ENCODE measurements around the gene TTC28.
"Not testable (repeated sequence)": the region's sequence is repeated elsewhere in the genome, so short reads cannot be mapped to it uniquely, and the experiment has no call there.

TTC28 gene

GRCh38 chr22:28553108-28553866 is 126.4 kb downstream of the TTC28 start:
- not testable (repeated sequence) for DNase-seq

DNA sequence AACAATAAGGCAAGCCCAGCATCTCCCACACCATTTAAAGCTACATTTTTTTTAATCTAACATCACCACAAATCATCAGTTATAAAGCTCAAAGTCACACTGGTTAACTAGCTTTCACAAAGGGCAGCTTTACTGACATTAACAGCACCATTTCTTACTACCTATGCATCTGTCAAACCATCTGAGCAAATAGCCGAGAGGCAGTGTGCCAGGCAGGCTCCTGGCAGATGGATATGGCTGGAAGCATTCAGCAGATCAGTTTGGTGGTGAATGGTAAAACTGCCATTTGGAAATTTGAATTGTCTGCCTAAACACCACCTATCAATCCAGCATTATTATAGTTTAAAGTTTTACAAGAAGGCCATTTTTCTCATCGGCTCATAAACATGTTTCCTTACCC is 131.2 kb downstream of the TTC28 start:
- no peak for DNase-seq

- DNase-seq: no peak
Observed at GRCh38 chr22:28547132-28547842, 132.4 kb downstream of the TTC28 start.

DNA sequence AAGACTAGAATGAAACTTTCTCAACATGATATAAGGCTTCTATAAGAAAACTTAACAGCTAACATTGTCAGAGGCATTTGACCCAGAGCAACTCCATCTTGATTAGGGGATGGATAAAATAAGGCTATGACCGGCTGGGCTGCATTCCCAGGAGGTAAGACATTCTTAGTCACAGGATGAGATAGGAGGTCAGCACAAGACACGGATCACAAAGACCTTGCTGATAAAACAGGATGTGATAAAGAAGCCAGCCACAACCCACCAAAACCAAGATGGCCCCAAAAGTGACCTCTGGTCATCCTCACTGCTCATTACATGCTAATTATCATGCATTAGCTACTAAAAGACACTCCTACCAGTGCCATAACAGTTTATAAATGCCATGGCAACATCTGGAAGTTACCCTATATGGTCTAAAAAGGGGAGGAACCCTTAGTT is 135.2 kb downstream of the TTC28 start:
- DNase-seq: no peak

DNA sequence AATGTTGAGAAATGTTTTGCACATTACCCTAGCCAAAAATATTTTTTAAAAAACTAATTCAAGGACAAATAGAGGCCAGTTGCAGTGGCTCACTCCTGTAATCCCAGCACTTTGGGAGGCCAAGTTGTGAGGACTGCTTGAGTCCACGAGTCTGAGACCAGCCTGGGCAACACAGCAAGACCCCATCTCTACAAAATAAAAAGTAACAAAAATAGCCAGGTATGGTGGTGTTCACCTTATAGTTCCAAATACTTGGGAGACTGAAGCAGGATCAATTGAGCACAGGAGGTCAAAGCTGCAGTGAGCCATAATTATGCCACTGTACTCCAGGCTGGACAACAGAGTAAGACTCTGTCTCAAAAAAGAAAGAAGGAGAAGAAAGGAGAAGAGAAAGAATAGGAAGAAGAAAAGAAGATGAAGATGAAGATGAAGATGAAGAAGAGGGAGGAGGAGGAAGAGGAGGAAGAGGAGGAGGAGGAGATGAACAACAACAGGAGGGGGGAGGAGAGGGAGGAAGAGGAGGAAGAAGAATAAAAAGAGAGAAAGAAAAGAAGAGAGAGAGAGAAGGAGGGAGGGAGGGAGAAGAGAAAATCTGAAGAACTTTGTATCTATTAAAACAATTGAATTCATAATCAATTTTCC is 136.5 kb downstream of the TTC28 start:
- no peak for DNase-seq

- DNase-seq: no peak
Observed at GRCh38 chr22:28541137-28541536, 138.5 kb downstream of the TTC28 start.

DNA sequence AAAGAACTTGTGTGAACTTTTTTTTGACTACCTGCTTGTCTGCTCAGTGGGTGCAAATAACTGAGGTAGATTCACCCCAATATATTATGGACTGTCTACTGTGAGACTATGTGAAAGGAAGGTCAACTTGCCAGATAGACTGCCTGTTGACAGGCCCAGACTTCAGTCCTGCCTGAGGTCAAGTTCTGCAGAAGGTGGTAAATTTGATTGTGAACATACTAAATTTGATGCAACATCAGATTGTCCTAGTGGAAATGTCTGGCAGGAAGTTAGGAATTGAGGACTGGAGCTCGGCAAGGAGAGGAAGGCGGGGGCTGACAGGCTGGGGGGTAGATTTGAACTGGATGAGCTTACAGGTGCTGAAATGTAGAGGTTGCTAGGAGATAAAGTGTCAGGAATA is 140.7 kb downstream of the TTC28 start:
- DNase-seq: no peak

DNA sequence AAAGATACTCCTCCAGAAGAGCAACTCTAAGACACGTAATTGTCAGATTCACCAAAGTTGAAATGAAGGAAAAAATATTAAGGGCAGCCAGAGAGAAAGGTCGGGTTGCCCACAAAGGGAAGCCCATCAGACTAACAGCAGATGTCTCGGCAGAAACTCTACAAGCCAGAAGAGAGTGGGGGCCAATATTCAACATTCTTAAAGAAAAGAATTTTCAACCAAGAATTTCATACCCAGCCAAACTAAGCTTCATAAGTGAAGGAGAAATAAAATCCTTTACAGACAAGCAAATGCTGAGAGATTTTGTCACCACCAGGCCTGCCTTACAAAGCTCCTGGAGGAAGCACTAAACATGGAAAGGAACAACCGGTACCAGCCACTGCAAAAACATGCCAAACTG is 149.1 kb downstream of the TTC28 start:
- DNase-seq: not testable (repeated sequence)

- DNase-seq: not testable (repeated sequence)
Observed at GRCh38 chr22:28529144-28529543, 150.5 kb downstream of the TTC28 start.

DNA sequence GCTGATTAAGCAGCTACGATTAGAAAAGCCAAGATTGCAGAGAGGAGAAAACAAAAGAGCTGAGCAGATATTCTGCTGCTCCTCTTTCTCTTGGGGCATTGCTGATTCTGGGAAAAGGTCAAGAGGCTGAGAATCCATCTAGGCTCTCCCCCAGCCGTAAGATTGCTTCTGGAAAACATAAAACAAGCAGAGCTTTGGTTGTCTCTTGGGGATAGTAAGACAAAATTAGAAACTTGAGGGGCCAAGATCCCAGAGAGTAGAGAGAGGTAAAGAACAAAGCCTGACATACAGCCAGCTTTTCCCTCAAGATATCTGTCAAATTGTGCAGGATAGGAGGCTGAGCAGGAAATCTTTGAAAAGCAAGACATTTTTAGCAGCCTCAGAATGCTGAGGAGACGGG is 158.2 kb downstream of the TTC28 start:
- DNase-seq: no peak

DNA sequence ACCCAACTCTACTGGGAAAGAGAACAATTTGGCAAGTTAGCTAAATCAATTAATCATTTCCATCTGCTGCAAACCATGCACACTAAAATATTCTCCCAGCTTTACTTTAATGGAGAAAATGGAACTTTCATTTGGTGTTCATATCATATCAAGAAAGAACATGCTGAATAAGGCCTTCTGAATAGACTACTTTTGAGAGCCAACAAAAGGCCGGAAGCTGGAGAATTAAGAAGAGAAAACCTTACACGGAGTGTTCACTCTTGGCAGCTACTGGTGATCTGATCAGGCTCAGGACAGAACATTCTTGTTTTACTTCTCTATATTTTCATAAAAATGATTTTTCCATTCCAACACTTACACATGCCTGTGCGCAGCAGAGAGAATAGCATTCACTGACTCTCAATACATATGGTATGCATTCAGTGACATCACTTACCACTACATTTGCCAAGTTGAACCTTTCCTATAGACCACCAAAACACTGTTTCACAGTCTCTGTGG is 165.3 kb downstream of the TTC28 start:
- no peak for DNase-seq

DNA sequence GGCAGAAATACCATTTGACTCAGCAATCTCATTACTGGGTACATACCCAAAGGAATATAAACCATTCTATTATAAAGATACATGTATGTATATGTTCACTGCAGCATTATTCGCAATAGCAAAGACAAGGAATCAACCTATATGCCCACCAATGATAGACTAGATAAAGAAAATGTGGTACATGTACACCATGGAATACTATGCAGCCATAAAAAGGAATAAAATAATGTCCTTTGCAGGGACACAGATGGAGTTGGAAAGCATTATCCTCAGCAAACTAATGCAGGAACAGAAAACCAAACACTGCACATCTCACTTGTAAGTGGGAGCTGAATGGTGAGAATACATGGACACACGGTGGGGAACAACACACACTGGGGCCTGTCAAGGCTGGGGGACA is 167.3 kb downstream of the TTC28 start:
- DNase-seq: not testable (repeated sequence)

- DNase-seq: no peak
Observed at GRCh38 chr22:28507896-28508295, 171.7 kb downstream of the TTC28 start.

DNA sequence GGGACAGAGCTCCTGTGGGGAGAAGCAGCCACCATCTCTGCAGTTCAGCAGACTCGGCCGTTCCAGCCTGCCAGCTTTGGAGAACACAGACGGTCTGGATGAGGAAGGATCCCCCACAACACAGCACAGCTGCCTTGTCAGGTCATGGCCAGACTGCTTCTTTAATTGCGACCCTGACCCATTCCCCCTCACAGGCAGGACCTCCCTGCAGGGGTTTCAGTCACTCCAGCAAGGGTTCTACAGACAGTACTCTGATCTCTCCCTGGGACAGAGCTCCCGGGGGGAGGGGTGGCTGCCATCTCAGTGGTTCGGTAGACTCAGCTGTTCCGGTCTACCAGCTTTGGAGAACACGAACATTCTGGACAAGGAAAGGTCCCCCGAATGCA is 173.5 kb downstream of the TTC28 start:
- no peak for DNase-seq

- DNase-seq: no peak
Observed at GRCh38 chr22:28505416-28506149, 174.1 kb downstream of the TTC28 start.

DNA sequence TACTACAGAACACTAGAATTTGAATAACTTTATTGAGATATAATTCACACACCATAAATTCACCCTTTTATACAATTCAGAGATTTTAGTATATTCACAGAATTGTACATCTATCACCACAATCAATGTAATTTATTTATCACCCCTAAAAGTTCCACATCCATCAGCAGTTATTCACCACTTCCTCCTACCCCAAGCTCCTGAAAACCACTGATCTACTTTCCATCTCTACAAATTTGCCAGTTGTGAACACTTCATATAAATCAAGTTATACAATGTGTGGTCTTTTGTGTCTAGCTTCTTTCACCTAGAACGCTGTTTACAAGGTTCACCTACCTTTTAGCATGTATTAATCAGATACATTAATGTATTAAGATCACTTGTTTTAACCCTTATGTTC is 179.6 kb downstream of the TTC28 start:
- DNase-seq: no peak

- no peak for DNase-seq
Observed at GRCh38 chr22:28498044-28498443, 181.6 kb downstream of the TTC28 start.

GRCh38 chr22:28497188-28497587 is 182.5 kb downstream of the TTC28 start:
- DNase-seq: no peak

- not testable (repeated sequence) for DNase-seq
Observed at GRCh38 chr22:28491289-28491688, 188.4 kb downstream of the TTC28 start.

DNA sequence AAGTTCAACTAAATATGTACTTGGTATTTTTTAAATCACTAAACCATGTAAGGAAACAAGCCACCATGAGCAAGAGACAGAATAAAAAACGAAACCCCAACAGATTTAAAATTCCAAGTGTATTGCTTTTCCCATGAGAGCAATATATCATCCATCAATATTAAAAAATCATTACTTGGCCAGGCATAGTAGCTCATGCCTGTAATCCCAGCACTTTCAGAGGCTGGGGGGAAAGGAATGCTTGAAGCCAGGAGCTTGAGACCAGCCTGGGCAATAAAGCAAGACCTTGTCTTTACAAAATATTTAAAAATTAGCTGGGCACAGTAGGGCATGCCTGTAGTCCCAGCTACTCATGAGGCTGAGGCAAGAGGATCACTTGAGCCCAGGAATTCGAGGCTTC is 190.8 kb downstream of the TTC28 start:
- DNase-seq: no peak

DNA sequence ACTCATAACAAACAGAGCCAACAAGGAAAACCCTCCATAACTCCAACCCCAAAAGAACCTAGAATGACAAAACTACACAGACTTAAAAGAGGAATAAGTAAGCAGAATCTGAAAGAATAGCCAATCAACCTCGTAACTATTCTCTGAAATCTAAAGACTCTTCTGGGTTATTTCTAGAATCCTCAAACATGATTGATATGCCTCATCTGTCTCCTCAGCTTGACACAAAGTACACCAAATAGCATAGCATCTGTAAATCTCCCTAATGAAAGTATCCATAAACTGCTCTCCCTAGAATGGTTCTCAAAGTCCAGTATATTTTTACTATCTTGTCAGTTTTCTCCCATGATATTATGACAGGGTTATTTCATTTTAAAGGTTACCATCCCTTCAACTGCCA is 195.0 kb downstream of the TTC28 start:
- no peak for DNase-seq

DNA sequence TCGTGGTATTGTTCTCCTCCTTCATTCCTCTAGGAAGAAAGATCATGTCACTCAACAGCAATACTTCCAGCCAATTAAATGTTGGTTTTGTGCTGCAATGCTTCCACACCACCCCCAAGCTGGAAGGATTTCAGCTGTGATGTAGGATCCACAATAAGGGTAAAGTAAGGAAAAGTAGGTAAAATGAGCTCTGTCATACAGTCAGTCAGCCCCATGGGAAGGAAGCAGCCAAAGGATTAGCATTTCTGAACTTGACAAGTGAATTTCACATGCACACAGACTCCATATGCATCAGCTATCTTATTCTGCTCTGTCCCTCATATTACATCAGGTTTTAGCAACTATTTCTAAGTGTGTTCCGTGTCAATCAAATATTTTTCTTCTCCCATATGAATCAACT is 197.9 kb downstream of the TTC28 start:
- no peak for DNase-seq

Measured in stimulated activated CD4-positive, alpha-beta T cell treated with anti-CD3 and anti-CD28 coated beads, Interleukin-2, amount 100 ng/mL, for 24 hours (primary cell).